VCaP (cell line): ENCODE measurements around the gene DGKI.
A peak's percentile ranks its signal among the peaks of the same experiment; 100 is the strongest.

Experiments used
- H3K27ac ChIP-seq: fragments of 450-650 bp; 2 replicates; pipeline ENCODE4 v1.5.1; 2017
- CTCF ChIP-seq: fragments of 450-650 bp; conservative IDR thresholded peaks from 2 replicates; pipeline ENCODE4 v1.5.1; 2017; ENCODE audit warnings: mild to moderate bottlenecking, moderate library complexity

The DGKI gene

GRCh38 chr7:137337902-137338301 is 508.9 kb downstream of the DGKI start:
- TF ChIP-seq CTCF: peak; percentile 59

DNA sequence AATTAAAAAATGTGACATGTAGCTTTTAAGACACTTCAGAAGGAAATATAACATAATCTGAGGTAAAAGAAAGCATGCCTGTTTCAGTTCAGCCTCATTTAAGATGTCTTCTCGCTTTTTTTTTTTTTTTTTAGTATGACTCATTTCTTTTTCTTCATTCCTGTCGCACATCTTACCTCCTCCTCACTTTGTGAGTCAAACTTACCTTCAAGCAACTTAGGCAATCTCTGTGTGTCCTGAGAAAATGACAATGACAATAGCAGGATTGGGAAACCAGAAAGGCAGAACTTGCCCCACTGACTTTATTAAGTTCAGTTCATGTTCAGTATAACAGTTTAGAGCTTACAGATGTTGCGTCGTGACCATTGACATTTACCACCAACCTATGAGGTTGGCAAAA is 511.0 kb downstream of the DGKI start:
- no peak for TF ChIP-seq CTCF
- no peak overlapping the region for H3K27ac ChIP-seq

More at GRCh38 chr7:137337902-137338301, 508.9 kb downstream of the DGKI start:
- no peak overlapping the region for H3K27ac ChIP-seq

GRCh38 chr7:137331378-137331777 is 515.4 kb downstream of the DGKI start:
- no peak for TF ChIP-seq CTCF
- no peak overlapping the region for H3K27ac ChIP-seq
